OCI-LY1 (cell line): ENCODE measurements around the gene COMT.

ENCODE experiments used
- H2AFZ ChIP-seq: fragments of 200-600 bp; sonication (generic), shearing (Covaris generic); 2 replicates; pipeline ENCODE4 v1.6.0; 2014; ENCODE audit warnings: antibody characterized with exemption, mild to moderate bottlenecking, low read length
- H3F3A ChIP-seq: fragments of 200-600 bp; sonication (generic), shearing (Covaris generic); 2 replicates; pipeline ENCODE4 v1.6.0; 2014; ENCODE audit warnings: mild to moderate bottlenecking, antibody characterized with exemption, low read length, moderate library complexity; ENCODE audit not compliant: insufficient read depth
- H3K27ac ChIP-seq: fragments of 200-600 bp; sonication (generic); 2 replicates; pipeline ENCODE4 v1.5.1; 2014; ENCODE audit warnings: low read length, mixed run types, mild to moderate bottlenecking, low read depth; ENCODE audit not compliant: poor library complexity, severe bottlenecking
- H3K27me3 ChIP-seq: fragments of 200-600 bp; sonication (generic); 2 replicates; pipeline ENCODE4 v1.6.0; 2014; ENCODE audit warnings: antibody characterized with exemption, mild to moderate bottlenecking, low read length, moderate library complexity; ENCODE audit not compliant: insufficient read depth
- H3K36me3 ChIP-seq: fragments of 200-600 bp; sonication (generic); 2 replicates; pipeline ENCODE4 v1.6.1; 2014; ENCODE audit warnings: mild to moderate bottlenecking, antibody characterized with exemption, low read length, moderate library complexity, mixed read lengths; ENCODE audit not compliant: insufficient read depth
- H3K4me1 ChIP-seq: fragments of 200-600 bp; sonication (generic); 2 replicates; pipeline ENCODE4 v1.5.1; 2014; ENCODE audit warnings: mild to moderate bottlenecking, low read length, moderate library complexity; ENCODE audit not compliant: insufficient read depth, severe bottlenecking
- H3K4me2 ChIP-seq: fragments of 200-600 bp; sonication (generic), shearing (Covaris generic); 2 replicates; pipeline ENCODE4 v1.6.1; 2014; ENCODE audit warnings: low read length
- H3K4me3 ChIP-seq: fragments of 200-600 bp; sonication (generic); 2 replicates; pipeline ENCODE4 v1.5.1; 2014; ENCODE audit warnings: low read length, low read depth, mild to moderate bottlenecking, mixed read lengths; ENCODE audit not compliant: poor library complexity, severe bottlenecking
- H3K79me2 ChIP-seq: fragments of 200-600 bp; shearing (Covaris generic); 2 replicates; pipeline ENCODE4 v1.6.1; 2016; ENCODE audit warnings: mixed run types, low read length, mixed read lengths; ENCODE audit not compliant: insufficient read depth
- H3K9ac ChIP-seq: fragments of 200-600 bp; sonication (generic), shearing (Covaris generic); 2 replicates; pipeline ENCODE4 v1.6.1; 2014; ENCODE audit warnings: mild to moderate bottlenecking, low read length, mixed read lengths
- H3K9me2 ChIP-seq: fragments of 200-600 bp; sonication (generic), shearing (Covaris generic); 2 replicates; pipeline ENCODE4 v1.6.1; 2014; ENCODE audit warnings: low read depth, mild to moderate bottlenecking, low read length, mixed read lengths
- H3K9me3 ChIP-seq: fragments of 200-600 bp; shearing (Covaris generic); 2 replicates; pipeline ENCODE4 v1.6.1; 2014; ENCODE audit warnings: low read length, mixed read lengths
- H4K20me1 ChIP-seq: fragments of 200-600 bp; sonication (generic), shearing (Covaris generic); 2 replicates; pipeline ENCODE4 v1.6.0; 2016; ENCODE audit warnings: mild to moderate bottlenecking, low read length; ENCODE audit not compliant: insufficient read depth
- EZH2 ChIP-seq: fragments of 200-600 bp; sonication (generic), shearing (Covaris generic); IDR thresholded peaks from 2 replicates; pipeline ENCODE4 v1.8.0; 2017; ENCODE audit warnings: borderline replicate concordance, mixed run types, mild to moderate bottlenecking, antibody characterized with exemption, low read length, moderate library complexity, mixed read lengths
- TF ChIP-seq, protein P1 (sequence below): fragments of 200-600 bp; sonication (generic), shearing (Covaris generic); IDR thresholded peaks from 2 replicates; pipeline ENCODE4 v1.5.1; 2017; ENCODE audit warnings: mild to moderate bottlenecking, antibody characterized with exemption, low read length, moderate library complexity, mixed read lengths

Gene COMT

DNA sequence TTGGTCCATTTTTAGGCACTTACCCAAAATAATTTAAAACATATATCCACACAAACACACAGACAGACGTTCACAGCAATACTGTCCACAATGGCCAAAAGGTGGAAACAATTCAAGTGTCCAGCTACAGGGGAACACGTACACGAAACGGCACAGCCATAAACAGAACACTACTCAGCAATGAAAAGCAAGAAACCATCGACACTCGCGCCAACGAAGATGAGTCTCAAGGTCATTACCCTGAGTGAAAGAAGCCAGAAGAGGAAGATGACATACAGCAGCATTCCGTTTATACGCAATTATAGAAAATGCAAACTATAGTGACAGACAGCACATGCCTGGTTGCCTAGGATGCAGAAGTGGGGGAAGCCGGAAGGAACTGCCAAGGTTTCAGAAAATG, 13.4 kb upstream of the COMT start:
- Histone ChIP-seq H3K9me2 (no peaks in the 10 kb centered on the region), H3K4me1 (no peaks in the 10 kb centered on the region), H3K4me3 (no peak overlapping the region), H3K9ac (no peak overlapping the region), H3K36me3 (no peaks in the 10 kb centered on the region), H3K79me2 (no peaks in the 10 kb centered on the region), H3F3A (no peaks in the 10 kb centered on the region), H4K20me1 (no peaks in the 10 kb centered on the region), H2AFZ (no peak overlapping the region), H3K27ac (no peak overlapping the region), H3K4me2 (no peak overlapping the region), H3K27me3 (no peaks in the 10 kb centered on the region), H3K9me3 (no peaks in the 10 kb centered on the region)
- TF ChIP-seq, protein P1, sequence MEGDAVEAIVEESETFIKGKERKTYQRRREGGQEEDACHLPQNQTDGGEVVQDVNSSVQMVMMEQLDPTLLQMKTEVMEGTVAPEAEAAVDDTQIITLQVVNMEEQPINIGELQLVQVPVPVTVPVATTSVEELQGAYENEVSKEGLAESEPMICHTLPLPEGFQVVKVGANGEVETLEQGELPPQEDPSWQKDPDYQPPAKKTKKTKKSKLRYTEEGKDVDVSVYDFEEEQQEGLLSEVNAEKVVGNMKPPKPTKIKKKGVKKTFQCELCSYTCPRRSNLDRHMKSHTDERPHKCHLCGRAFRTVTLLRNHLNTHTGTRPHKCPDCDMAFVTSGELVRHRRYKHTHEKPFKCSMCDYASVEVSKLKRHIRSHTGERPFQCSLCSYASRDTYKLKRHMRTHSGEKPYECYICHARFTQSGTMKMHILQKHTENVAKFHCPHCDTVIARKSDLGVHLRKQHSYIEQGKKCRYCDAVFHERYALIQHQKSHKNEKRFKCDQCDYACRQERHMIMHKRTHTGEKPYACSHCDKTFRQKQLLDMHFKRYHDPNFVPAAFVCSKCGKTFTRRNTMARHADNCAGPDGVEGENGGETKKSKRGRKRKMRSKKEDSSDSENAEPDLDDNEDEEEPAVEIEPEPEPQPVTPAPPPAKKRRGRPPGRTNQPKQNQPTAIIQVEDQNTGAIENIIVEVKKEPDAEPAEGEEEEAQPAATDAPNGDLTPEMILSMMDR = no peak
- no peak for TF ChIP-seq EZH2

DNA sequence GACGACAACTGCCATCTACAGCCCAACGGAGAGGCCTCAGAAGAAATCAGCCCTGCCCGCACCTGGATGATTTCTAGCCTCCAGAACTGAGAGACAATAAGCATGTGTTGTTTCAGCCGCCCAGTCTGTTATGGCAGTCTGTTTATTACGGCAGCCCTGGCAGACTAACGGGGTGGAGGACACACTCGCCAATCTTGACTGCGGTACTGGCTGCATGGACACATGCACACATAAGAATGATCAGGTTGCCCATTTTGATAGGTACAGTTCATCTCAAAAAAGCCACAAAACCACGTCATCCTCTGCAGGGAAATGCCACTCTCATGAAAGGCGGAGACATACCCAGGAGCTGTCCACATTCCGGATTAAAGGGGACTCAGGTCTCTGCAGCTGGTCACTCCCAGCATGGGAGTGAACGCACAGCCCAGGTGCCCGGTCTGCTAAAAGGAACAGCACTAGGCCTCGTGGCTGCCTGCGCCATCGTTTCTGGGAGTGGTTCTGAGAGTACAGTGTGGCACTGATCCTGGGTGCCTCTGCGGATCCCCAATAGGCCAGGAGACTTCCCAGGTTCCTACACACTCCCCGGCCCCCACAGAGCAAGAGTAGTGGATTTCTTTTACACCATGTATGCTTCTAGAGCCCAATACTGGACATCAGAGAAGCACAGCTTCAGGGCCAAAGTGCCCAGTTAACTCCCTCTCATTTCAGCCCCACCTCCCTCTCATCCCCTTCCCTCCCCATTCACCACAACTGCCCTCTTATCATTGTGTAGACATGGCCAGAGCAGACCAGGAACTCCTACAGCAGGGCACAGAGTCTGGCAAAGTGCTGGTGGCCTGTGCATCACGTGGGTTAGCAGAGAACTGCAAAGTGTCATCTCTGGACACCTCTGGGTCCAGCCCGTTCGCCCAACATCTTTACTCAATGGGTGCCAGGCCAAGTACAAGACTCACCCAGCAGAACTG, 11.7 kb upstream of the COMT start:
- no peak overlapping the region for H3K9ac ChIP-seq
- H3K36me3 ChIP-seq = no peaks in the 10 kb centered on the region
- no peaks in the 10 kb centered on the region for H3K9me3 ChIP-seq
- H2AFZ ChIP-seq = no peak overlapping the region
- H3K4me1 ChIP-seq = no peaks in the 10 kb centered on the region
- H3K4me2 ChIP-seq = no peak overlapping the region
- H4K20me1 ChIP-seq = no peaks in the 10 kb centered on the region
- H3K27me3 ChIP-seq = no peaks in the 10 kb centered on the region
- TF ChIP-seq, protein P1 = no peak
- no peak for TF ChIP-seq EZH2
- H3K79me2 ChIP-seq = no peaks in the 10 kb centered on the region
- H3K27ac ChIP-seq = no peak overlapping the region
- H3K9me2 ChIP-seq = no peaks in the 10 kb centered on the region
- H3K4me3 ChIP-seq = no peak overlapping the region
- no peaks in the 10 kb centered on the region for H3F3A ChIP-seq

DNA sequence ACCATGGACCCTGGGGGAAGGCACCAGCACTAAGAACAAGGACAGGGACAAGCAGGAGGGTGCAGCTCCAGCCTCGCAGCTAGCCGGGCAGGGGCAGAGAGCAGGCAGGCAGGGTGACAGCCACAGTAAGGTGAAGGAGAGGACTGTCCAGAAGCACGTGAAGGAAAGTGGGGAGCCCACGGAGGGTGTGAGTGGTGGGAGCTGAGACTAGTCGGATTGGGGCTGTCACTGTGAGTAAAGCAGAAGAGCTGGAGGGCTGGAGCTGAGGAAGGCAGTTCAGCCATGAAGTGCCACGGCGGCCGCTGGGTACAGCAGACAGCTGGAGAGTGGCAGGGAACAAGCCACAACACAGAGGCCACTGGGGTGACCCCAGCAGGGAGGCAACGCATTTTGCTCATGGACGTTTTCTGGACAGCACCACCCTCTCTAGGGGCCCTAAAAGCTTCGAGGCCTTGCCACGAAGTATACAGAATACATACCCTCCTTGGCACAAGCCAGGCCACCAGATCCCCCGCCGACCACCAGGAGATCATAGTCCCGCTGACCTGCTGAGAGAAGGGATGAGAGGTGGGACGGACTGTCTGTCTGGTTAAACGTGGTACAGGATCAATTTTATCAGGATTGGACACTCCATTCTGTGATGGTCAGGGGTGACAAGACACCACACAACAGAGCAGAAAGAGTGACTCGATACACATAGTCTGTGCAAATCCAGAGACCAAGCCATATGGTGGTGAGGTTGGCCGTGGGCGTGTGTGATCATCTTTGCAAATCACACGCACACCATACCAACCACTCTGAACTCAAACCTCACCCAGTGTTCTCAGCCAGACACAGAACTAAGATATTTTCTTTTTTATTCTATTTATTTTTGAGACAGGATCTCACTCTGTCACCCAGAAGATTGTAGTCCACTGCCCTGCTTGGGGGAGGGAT, 10.8 kb upstream of the COMT start:
- Histone ChIP-seq H3K4me1 (no peaks in the 10 kb centered on the region), H3K4me3 (no peak overlapping the region), H3K27ac (no peak overlapping the region), H4K20me1 (no peaks in the 10 kb centered on the region), H2AFZ (no peak overlapping the region), H3K79me2 (no peaks in the 10 kb centered on the region), H3K27me3 (no peaks in the 10 kb centered on the region), H3K4me2 (no peak overlapping the region), H3F3A (no peaks in the 10 kb centered on the region), H3K9me2 (no peaks in the 10 kb centered on the region), H3K9me3 (peaks cover 3% of the 10 kb centered on the region; the same call in 1 of the 2 replicates), H3K9ac (no peak overlapping the region), H3K36me3 (peaks cover 2% of the 10 kb centered on the region; the same call in 1 of the 2 replicates)
- TF ChIP-seq EZH2 = no peak
- TF ChIP-seq, protein P1 = no peak
